IPS DF 19.7 (cell line): ENCODE measurements around the gene NPIPB2.
"Not testable (repeated sequence)": the region's sequence is repeated elsewhere in the genome, so short reads cannot be mapped to it uniquely, and the experiment has no call there.

Experiments used
- DNase-seq: peaks from one replicate; pipeline ENCODE4 v3.0.0-alpha.2; 2013; ENCODE audit warnings: low read depth, low spot score

Gene NPIPB2

GRCh38 chr16:11941945-11942344 is at the start of gene NPIPB2:
Gene NPIPB2, minus strand, starts transcription at chr16:11942045. Its CDS starts 0 bp downstream, at chr16:11942045.
- not testable (repeated sequence) for DNase-seq

DNA sequence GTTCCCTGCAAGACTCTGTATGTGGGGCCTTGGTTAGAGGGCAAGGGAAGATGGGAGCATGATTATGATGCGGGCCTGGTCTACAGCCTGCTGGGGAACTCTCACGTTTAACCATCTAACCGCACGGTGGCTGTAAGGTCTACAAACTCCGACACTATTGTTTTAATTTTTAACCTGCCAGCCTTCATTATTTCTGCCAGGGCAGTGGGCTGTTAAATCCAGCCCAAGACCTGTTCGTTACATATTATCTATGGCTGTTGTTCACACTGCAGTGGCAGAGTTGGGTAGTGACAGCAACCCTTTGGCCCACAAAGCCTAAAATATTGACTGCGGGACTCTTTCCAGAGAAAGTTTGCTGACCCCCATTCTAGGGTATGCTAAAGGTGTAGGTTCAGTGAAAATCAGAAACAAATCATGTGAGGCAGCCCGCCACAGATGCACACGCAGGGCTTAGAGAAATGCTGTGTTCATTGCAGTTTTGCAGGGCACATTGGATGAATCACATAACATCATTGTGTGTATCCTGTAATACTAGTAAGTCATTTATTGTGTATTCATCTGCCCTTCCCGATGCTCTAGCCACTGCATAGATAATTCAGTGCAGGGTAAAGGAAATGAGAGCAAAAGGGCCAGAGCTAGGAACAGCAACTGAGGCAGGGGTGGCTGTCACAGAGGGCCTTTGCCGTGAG is 49.0 kb upstream of the NPIPB2 start:
- no peak for DNase-seq

DNA sequence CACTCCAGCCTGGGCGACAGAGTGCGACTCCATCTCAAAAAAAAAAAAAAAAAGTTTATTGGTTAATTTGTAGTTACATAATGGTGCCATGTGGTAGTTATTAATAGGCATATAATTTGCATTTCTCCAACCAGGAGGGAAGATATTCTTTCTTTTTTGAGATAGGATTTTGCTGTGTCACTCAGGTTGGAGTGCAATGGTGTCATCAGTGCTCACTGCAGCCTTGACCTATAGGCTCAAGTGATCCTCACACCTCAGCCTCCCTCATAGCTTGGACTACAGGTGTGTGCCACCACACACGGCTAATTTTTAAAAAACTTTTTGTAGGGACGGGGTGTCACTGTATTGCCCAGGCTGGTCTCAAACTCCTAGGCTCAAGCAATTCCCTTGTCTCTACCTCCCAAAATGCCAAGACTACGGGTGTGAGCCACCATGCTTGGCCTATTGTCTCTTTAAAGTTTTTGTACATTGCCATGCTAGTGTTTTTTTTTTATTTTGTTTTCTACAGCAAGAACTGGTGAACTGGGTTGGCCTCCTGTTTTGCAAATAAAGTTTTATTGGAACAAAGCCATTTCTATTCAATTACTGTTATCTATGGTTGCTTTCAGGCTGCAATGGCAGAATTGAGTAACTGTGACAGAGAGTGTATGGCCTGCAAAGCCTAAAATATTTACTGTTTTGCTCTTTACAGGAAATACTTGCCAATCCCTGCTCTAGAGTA is 46.6 kb upstream of the NPIPB2 start:
- DNase-seq = no peak

DNA sequence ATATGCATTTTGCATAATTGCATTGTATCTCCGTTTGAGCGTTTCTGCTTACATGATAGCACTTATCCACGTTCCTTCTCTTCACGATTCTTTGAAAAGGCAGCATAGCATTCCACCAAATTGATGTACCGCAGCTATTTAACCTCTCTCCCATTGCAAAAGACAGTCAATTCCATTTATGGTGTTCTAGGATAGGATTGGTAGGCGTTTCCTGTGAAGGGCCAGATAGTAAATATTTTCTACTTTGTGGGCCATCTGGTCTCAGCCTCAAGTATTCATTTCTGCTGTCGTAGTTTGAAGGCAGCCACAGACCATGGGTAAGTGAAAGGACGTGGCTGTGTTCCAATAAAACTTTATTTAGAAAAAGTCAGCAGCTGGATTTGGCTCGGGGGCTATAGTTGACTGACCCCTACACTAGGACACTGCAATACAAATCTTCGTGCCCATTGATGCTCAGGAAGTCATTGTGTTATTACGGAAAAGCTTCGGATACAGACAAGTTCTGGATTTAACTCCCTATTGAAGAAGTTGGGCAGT is 44.7 kb upstream of the NPIPB2 start:
- DNase-seq = no peak

- no peak for DNase-seq
Measured at GRCh38 chr16:11985250-11985649, 43.4 kb upstream of the NPIPB2 start.

DNA sequence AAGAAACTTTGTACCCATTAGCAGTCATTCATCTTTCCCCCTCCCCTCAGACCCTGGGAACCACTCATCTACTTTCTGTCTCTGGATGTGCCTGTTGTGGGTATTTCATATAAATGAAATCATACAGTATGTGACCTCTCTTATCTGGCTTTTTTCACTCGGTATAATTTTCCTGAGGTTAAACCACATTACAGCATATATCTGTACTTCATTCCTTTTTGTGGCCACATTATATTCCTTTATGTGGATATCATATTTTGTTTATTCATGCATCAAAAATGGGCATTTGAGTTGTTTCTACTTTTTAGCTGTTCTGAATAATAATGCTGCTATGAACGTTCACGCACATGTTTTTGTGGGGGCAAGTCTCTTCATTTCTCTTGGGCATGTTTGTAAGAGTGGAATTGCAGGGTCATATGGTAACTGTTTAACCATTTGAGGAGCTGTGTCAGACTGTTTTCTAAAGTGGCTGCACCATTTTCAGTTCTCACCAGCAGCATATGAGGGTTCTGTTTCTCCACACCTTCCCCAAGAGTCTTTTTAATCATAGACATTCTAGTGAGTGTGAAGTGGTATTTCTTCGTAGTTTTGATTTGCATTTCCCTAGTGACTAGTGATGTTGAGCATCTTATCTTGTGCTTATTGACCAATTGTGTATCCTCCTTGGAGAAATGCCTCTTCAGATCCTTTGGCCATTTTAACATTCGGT is 38.4 kb upstream of the NPIPB2 start:
- no peak for DNase-seq

GRCh38 chr16:11979013-11979672 is 37.3 kb upstream of the NPIPB2 start:
- DNase-seq = no peak

GRCh38 chr16:11978080-11978479 is 36.2 kb upstream of the NPIPB2 start:
- no peak for DNase-seq

GRCh38 chr16:11977376-11978041 is 35.7 kb upstream of the NPIPB2 start:
- no peak for DNase-seq

- no peak for DNase-seq
Measured at GRCh38 chr16:11976850-11977375, 35.1 kb upstream of the NPIPB2 start.

DNA sequence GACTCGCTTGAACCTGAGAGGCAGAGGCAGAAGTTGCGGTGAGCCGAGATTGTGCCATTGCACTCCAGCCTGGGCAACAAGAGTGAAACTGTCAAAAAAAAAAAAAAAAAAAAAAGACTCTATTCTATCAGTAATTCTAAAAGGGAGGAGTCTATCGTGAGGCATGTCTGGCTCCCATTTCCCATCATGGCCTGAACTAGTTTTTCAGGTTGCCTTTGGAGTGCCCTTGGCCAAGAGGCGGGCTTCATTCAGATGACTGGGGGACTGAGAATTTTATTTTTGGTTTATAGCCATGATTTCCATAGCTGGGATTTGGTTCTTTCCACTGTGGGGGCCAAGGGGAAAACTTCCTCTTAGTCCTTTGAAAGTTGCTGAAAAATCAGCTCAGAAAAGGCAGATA is 31.2 kb upstream of the NPIPB2 start:
- DNase-seq = no peak

GRCh38 chr16:11972128-11972527 is 30.3 kb upstream of the NPIPB2 start:
- DNase-seq = no peak

DNA sequence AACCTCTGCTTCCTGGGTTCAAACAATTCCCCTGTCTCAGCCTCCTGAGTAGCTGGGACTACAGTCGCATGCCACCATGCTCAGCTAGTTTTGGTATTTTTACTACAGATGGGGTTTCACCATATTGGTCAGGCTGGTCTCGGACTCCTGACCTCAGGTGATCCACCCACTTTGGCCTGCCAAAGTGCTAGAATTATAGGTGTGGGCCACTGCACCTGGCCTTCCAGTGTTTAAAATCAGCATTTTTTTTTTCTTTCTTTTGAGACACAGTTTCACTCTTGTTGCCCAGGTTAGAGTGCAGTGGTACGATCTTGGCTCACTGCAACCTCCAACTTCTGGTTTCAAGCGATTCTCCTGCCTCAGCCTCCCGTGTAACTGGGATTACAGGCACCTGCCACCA is 28.4 kb upstream of the NPIPB2 start:
- not testable (repeated sequence) for DNase-seq

DNA sequence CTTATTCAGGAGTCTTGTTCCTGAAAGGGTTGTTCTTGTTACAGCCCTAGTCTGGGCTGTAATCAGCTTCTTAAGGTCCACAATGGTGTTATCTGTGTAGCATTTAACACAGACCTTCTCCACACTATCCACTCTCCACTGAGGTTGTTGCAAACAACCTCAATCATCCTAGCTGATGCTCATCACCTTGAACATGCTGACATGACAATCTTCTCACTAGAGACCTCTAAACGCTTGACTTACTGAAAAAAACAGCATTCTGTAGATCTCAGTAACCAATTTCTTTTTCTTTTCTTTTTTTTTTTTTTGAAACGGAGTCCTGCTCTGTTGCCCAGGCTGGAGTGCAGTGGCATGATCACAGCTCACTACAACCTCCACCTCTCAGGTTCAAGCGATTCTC is 26.7 kb upstream of the NPIPB2 start:
- DNase-seq = no peak

DNA sequence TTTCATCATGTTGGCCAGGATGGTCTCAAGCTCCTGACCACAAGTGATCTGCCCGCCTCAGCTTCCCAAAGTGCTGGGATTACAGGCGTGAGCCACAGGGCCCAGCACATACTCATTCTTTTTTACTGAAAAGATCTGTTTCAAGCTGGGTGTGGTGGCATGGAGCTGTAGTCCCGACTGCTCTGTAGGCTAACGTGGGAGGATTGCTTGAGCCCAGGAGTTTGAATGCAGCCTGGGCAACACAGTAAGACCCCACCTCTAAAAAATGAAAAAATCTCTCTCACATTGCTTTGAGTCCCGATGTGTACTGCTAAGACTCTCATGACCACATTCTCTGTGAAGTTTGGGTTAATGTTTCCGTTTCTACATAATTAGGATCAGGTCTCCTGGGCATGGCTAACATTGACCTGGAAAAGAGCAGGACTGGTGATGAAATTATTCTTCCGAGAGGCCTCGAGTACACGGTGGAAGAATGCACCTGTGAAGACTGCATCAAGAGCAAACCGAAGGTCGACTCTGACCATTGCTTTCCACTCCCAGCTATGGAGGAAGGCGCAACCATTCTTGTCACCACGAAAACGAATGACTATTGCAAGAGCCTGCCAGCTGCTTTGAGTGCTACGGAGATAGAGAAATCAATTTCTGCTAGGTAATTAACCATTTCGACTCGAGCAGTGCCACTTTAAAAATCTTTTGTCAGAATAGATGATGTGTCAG is 25.5 kb upstream of the NPIPB2 start:
- no peak for DNase-seq

- DNase-seq = no peak
Measured at GRCh38 chr16:11966173-11966572, 24.3 kb upstream of the NPIPB2 start.

- DNase-seq = no peak
Measured at GRCh38 chr16:11964761-11965551, 23.1 kb upstream of the NPIPB2 start, which contains the start of gene TNFRSF17. Gene TNFRSF17, plus strand, starts transcription at chr16:11965210. Its CDS starts 115 bp downstream, at chr16:11965325.

DNA sequence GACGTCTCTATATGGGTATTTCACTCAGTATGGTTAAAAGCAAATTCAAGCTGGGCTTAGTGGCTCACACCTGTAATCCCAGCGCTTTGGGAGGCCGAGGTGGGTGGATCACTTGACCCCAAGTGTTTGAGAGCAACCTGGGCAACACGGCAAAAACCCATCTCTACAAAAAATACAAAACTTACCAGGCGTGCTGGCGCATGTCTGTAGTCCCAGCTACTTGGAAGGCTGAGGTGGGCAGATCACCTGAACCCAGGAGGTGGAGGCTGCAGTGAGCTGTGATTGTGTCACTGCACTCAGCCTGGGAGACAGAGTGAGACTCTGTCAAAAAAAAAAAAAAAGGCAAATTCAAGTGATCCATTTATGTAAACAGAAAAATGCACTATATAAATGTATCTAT is 21.9 kb upstream of the NPIPB2 start:
- no peak for DNase-seq

GRCh38 chr16:11962978-11963377 is 21.1 kb upstream of the NPIPB2 start:
- DNase-seq = not testable (repeated sequence)
